HL-60 (cell line): ENCODE measurements around the gene ANGPTL8.

Experiments
- GABPA ChIP-seq: IDR thresholded peaks from 2 replicates; pipeline ENCODE4 v1.6.1; 2012; ENCODE audit warnings: low read depth
- POLR2AphosphoS5 ChIP-seq: IDR thresholded peaks from 2 replicates; pipeline ENCODE4 v1.6.1; 2012; ENCODE audit warnings: low read depth
- TF ChIP-seq, protein P1 (sequence below): IDR thresholded peaks from one replicate; pipeline ENCODE4 v1.5.1; 2011; ENCODE audit warnings: low read length, control low read depth, inconsistent platforms; ENCODE audit not compliant: insufficient read depth
- TF ChIP-seq, protein P2 (sequence below): IDR thresholded peaks from 2 replicates; pipeline ENCODE4 v1.6.1; 2012; ENCODE audit warnings: low read depth; ENCODE audit not compliant: insufficient replicate concordance

DNA sequence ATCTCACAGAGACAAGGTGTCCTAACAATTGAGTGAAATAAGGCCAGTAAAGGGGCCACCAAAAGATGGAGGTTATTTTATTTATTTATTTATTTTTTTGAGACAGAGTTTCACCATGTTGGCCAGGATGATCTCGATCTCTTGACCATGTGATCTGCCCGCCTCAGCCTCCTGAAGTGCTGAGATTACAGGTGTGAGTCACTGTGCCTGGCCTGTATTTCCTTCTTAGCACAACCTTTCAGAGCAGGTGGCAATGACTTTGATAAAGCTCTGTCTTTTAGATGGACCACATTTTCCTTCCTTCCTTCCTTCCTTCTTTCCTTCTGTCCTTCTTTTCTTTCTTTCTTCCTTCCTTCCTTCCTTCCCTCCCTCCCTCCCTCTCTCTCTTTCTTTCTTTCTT lies 33.9 kb downstream of the ANGPTL8 start:
- TF ChIP-seq, protein P1, sequence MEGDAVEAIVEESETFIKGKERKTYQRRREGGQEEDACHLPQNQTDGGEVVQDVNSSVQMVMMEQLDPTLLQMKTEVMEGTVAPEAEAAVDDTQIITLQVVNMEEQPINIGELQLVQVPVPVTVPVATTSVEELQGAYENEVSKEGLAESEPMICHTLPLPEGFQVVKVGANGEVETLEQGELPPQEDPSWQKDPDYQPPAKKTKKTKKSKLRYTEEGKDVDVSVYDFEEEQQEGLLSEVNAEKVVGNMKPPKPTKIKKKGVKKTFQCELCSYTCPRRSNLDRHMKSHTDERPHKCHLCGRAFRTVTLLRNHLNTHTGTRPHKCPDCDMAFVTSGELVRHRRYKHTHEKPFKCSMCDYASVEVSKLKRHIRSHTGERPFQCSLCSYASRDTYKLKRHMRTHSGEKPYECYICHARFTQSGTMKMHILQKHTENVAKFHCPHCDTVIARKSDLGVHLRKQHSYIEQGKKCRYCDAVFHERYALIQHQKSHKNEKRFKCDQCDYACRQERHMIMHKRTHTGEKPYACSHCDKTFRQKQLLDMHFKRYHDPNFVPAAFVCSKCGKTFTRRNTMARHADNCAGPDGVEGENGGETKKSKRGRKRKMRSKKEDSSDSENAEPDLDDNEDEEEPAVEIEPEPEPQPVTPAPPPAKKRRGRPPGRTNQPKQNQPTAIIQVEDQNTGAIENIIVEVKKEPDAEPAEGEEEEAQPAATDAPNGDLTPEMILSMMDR = no peak
- TF ChIP-seq POLR2AphosphoS5 (no peak), GABPA (no peak)
- TF ChIP-seq, protein P2, sequence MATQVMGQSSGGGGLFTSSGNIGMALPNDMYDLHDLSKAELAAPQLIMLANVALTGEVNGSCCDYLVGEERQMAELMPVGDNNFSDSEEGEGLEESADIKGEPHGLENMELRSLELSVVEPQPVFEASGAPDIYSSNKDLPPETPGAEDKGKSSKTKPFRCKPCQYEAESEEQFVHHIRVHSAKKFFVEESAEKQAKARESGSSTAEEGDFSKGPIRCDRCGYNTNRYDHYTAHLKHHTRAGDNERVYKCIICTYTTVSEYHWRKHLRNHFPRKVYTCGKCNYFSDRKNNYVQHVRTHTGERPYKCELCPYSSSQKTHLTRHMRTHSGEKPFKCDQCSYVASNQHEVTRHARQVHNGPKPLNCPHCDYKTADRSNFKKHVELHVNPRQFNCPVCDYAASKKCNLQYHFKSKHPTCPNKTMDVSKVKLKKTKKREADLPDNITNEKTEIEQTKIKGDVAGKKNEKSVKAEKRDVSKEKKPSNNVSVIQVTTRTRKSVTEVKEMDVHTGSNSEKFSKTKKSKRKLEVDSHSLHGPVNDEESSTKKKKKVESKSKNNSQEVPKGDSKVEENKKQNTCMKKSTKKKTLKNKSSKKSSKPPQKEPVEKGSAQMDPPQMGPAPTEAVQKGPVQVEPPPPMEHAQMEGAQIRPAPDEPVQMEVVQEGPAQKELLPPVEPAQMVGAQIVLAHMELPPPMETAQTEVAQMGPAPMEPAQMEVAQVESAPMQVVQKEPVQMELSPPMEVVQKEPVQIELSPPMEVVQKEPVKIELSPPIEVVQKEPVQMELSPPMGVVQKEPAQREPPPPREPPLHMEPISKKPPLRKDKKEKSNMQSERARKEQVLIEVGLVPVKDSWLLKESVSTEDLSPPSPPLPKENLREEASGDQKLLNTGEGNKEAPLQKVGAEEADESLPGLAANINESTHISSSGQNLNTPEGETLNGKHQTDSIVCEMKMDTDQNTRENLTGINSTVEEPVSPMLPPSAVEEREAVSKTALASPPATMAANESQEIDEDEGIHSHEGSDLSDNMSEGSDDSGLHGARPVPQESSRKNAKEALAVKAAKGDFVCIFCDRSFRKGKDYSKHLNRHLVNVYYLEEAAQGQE = no peak
